Measurements from ENCODE around the gene TSFM.

The TSFM gene

DNA sequence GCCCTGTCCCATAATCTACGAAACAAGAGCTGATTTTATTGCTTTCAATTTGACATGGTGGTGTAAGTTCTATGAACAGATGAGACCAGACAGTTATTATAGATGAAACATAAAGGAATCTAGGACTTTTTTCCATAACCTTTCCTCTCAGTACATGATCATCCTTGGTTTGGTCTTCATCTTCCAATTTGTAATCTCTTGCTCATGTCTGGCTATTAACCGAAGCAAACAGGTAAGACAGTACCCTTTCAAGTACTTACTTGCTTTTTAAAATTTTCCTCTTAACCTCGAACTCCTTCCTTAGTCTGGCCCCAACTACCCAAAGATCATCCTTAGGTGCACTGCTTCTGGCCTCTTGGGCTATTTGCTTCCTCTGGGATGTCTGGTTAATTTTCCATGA lies 36.6 kb upstream of the TSFM start:
- FAIRE-seq: no peak

DNA sequence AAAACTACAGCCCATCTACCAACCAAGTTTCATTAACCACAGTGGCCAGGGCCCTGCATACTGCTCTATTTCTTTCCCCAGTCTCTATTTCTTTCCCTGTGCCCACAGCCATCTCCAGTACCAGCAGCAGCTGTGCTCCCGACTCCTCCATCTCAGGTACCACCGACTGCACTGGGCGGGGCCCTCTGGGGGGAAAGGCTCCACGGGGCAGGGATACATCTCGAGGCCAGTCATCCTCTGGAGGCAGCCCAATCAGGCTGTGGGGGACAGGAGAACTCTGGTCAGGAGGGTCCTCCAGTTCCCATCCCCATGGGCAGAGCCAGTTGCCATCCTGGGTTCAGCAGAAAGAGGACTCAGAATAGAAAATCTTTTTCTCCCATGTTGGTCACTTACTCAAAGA lies 33.5 kb upstream of the TSFM start:
- FAIRE-seq: no peak

GRCh38 chr12:57750561-57751431 lies 31.8 kb upstream of the TSFM start:
- FAIRE-seq: no peak

DNA sequence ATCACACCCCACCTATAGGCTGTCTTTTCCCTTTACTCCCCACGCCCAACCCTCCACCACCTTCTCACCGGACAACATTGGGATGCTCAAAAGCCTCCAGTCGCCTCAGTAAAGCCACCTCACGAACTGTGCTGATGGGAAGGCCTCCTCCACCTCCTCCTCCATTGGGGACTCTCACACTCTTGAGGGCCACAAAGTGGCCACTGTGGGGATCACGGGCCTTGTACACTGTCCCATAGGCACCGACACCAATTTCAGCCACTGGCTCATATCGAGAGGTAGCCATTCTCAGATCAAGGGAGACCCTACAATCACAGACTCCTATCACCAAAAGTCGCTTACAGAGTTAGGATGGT lies 31.2 kb upstream of the TSFM start:
- FAIRE-seq: no peak

- FAIRE-seq: no peak
Measured at GRCh38 chr12:57751788-57752667, 30.6 kb upstream of the TSFM start, which contains the start of gene CDK4. CDK4 (minus strand) TSS chr12:57752310; CDS start chr12:57751717, 593 bp downstream.

DNA sequence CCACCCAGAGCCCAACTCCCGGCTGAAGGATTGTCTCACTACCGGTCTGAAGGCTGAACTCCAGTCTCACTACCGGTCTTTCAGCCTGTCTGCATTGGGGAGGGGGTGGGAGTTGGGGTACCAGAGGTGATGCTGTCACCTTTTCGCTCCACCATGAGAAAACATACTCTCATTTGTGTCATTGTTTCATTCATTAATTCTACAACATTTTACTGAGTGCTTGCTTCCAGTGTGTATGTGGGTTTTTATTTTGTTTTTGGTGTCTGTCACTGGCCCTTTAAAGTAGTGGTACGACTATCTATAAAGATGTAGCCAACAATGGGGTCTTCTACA lies 30.0 kb upstream of the TSFM start:
- no peak for FAIRE-seq

GRCh38 chr12:57753756-57754337 lies 28.7 kb upstream of the TSFM start:
- FAIRE-seq: no peak

- FAIRE-seq: no peak
Measured at GRCh38 chr12:57754411-57755193, 28.0 kb upstream of the TSFM start, which contains the start of gene MARCHF9. MARCHF9 (plus strand) TSS chr12:57755103; CDS start chr12:57755529, 426 bp downstream.

DNA sequence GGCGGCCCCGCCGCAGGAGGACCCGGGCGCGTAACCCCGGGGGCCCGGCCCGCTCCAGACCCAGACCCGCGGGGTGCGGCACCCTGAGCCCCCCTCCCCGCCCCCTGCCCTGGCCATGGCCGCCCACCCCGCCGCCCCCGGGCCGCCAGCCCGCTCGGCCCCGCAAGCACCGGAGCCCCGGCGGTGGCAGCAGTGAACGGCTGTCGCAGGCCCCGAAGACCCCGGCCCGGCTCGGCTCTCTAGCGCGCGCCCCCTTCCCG lies 27.5 kb upstream of the TSFM start:
- FAIRE-seq: no peak

- no peak for FAIRE-seq
Measured at GRCh38 chr12:57755454-57756372, 26.9 kb upstream of the TSFM start.

- FAIRE-seq: no peak
Measured at GRCh38 chr12:57756406-57757341, 25.9 kb upstream of the TSFM start.

DNA sequence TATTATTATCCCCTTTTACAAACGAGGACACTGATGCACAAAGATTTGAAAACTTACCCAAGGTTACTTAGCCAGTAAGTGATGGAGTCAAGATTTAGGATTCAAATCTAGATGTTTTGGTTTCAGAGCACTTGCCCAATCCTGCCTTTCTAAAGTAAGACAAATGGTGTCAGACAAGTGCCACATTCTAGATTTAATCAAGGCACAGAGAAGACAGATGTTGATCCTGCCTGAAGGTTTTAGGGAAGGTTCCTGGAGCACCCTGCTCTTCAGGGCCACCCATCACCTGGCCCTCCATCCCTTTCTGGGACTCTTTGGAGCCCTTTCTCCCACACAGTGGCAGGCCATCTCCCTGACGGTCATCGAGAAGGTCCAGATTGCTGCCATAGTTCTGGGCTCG lies 24.8 kb upstream of the TSFM start:
- FAIRE-seq: no peak

GRCh38 chr12:57758552-57759359 lies 23.8 kb upstream of the TSFM start:
- FAIRE-seq: no peak

DNA sequence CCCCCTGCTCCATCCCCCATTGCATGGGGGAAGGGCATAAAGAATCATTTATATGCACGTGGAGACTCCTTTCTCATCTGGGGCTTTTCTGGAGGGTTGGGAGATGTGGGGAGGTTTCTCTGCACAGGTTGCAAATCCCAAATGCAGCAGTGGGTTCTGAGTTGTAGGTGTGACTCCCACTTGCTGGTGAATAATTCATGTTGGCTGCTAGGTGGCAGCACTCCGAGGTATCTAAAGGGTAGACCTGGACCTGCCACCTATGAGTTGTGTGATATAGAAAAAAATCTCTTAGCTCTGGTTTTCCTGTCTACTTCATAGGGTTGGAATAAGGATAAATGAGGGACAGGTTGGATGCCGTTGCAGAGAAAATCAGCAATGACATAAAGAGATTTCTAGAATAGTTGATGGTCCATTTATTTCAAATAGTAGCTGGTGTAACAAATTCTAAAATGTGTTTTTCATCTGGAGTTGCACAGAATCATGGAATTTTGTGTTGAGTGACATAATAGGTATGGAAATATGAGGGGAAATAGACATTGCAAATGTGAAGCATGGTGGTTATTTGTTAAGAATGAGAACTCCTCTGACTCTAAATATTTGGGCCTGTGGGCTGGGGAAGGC lies 23.1 kb upstream of the TSFM start:
- no peak for FAIRE-seq

GRCh38 chr12:57760347-57760982 lies 22.1 kb upstream of the TSFM start:
- no peak for FAIRE-seq

GRCh38 chr12:57761391-57761998 lies 21.1 kb upstream of the TSFM start:
- FAIRE-seq: no peak

- no peak for FAIRE-seq
Measured at GRCh38 chr12:57762463-57762862, 20.1 kb upstream of the TSFM start.

All from colon (tissue), 2 donors.